ENCODE results near the gene MRPL4.

GRCh38 chr19:10258080-10258710, 6.2 kb downstream of the MRPL4 start:
- TF ChIP-seq CTCF (IDR thresholded peaks at IDR 0.05) (no peak), POLR2AphosphoS5 (IDR thresholded peaks at IDR 0.05) (no peak), EP300 (IDR thresholded peaks at IDR 0.05) (no peak)
